Purkinje cell (primary cell): ENCODE data around the gene ASCL4. TPM values are rescaled to one million over a fixed set of nuclear protein-coding genes. Genes with fewer than 3 reads are reported as not detected.

Experiments
- polyA plus RNA-seq: library from polyadenylated mRNA; unstranded; fragments of >200 nt; fragmentation: Nextera tagmentation; gene quantifications from 2 replicates; pipeline ENCODE4 v1.2.1, GENCODE V29; 2014

The ASCL4 gene, protein sequence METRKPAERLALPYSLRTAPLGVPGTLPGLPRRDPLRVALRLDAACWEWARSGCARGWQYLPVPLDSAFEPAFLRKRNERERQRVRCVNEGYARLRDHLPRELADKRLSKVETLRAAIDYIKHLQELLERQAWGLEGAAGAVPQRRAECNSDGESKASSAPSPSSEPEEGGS
- not detected in 2 replicates for polyA plus RNA-seq

GRCh38 chr12:107774349-107775029 is at the start of gene ASCL4:
TSS of gene ASCL4 (plus strand) at chr12:107774704. CDS start at chr12:107775219, 515 bp downstream.

GRCh38 chr12:107760809-107761501 is 13.5 kb upstream of the ASCL4 start, which contains the start of gene PRDM4:
TSS of gene PRDM4 (minus strand) at chr12:107761137. CDS start at chr12:107760515, 622 bp downstream.

Other genes starting within 250 kb of the ASCL4 start
- 210 and 228 TPM in 2 replicates for gene PWP1, start 88.9 kb upstream of the ASCL4 start, polyA plus RNA-seq
- gene PRDM4, start 13.6 kb upstream of the ASCL4 start, polyA plus RNA-seq: 7.6 and 7.9 TPM in 2 replicates